Liver (tissue), 3 donors: Measurements from ENCODE around the gene GNAO1.

Experiments used
- HNF4A ChIP-seq, 2 donors: conservative IDR thresholded peaks; 2 replicates each; pipeline ENCODE4 v1.6.1; 2016; ENCODE audit warnings: antibody characterized with exemption in 2 of 2, mild to moderate bottlenecking in 2 of 2
- JUND ChIP-seq, 2 donors: IDR thresholded peaks; 2 replicates each; pipeline ENCODE4 v1.6.1; 2016; ENCODE audit warnings: antibody characterized with exemption in 2 of 2
- MAX ChIP-seq: IDR thresholded peaks from 2 replicates; pipeline ENCODE4 v1.6.1; 2016; ENCODE audit warnings: antibody characterized with exemption
- RAD21 ChIP-seq, 2 donors: IDR thresholded peaks; 2 replicates each; pipeline ENCODE4 v1.6.1; 2016; ENCODE audit warnings: antibody characterized with exemption in 2 of 2, mild to moderate bottlenecking in 2 of 2
- TAF1 ChIP-seq: conservative IDR thresholded peaks from 2 replicates; pipeline ENCODE4 v1.6.1; 2016; ENCODE audit warnings: antibody characterized with exemption, mild to moderate bottlenecking
- YY1 ChIP-seq: IDR thresholded peaks from 2 replicates; pipeline ENCODE4 v1.6.1; 2016; ENCODE audit warnings: antibody characterized with exemption, mild to moderate bottlenecking
- ZBTB33 ChIP-seq: IDR thresholded peaks from 2 replicates; pipeline ENCODE4 v1.6.1; 2016; ENCODE audit warnings: antibody characterized with exemption
- TF ChIP-seq, protein P1 (sequence below): fragments of 150-350 bp; IDR thresholded peaks from 2 replicates; pipeline ENCODE4 v1.5.1; 2017; ENCODE audit warnings: improper control_type of control experiment, low read depth, low read length; ENCODE audit not compliant: missing input control
- donor health status: healthy.
- donor health status: healthy.

- TF ChIP-seq, protein P1, sequence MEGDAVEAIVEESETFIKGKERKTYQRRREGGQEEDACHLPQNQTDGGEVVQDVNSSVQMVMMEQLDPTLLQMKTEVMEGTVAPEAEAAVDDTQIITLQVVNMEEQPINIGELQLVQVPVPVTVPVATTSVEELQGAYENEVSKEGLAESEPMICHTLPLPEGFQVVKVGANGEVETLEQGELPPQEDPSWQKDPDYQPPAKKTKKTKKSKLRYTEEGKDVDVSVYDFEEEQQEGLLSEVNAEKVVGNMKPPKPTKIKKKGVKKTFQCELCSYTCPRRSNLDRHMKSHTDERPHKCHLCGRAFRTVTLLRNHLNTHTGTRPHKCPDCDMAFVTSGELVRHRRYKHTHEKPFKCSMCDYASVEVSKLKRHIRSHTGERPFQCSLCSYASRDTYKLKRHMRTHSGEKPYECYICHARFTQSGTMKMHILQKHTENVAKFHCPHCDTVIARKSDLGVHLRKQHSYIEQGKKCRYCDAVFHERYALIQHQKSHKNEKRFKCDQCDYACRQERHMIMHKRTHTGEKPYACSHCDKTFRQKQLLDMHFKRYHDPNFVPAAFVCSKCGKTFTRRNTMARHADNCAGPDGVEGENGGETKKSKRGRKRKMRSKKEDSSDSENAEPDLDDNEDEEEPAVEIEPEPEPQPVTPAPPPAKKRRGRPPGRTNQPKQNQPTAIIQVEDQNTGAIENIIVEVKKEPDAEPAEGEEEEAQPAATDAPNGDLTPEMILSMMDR: no peak
- peak in 1 of 2 donors; percentile 21 for TF ChIP-seq JUND (IDR thresholded peaks at IDR 0.05)
- peak; percentile 73 for TF ChIP-seq YY1
- no peak for TF ChIP-seq ZBTB33
- no peak for TF ChIP-seq TAF1
- peak; percentile 31 to 32 for TF ChIP-seq RAD21 (IDR thresholded peaks at IDR 0.05)
- TF ChIP-seq HNF4A (conservative IDR thresholded peaks at IDR 0.05): peak; percentile 68 to 88
- TF ChIP-seq MAX: no peak
Observed at GRCh38 chr16:56329887-56330286, 138.6 kb downstream of the GNAO1 start.
